Upper lobe of left lung (tissue), 6 donors: ENCODE data around the gene MYBPC3. TPM values are rescaled to one million over a fixed set of nuclear protein-coding genes. Genes with fewer than 3 reads are reported as not detected.

Experiments used
- ATAC-seq, 2 donors: fragments of 200-7000 bp; cut with Tn5 transposase; one replicate each; pipeline ENCODE4 v1.9.1; 2022; ENCODE audit warnings: mild to moderate bottlenecking in 2 of 2, moderate library complexity in 2 of 2; ENCODE audit not compliant: low FRiP score in 2 of 2
- DNase-seq, 2 donors: peaks; one replicate each; pipeline ENCODE4 v3.0.0-alpha.2; 2019 to 2020
- H3K27ac ChIP-seq, 4 donors: fragments of 200-600 bp; sonication (generic); one replicate each; pipeline ENCODE4 v1.5.1; 2016 to 2019
- H3K27me3 ChIP-seq, 4 donors: fragments of 200-600 bp; sonication (generic); one replicate each; pipeline ENCODE4 v1.5.1; 2017 to 2019
- H3K36me3 ChIP-seq, 4 donors: fragments of 200-600 bp; sonication (generic); one replicate each; pipeline ENCODE4 v1.5.1; 2016 to 2019
- H3K4me1 ChIP-seq, 4 donors: fragments of 200-600 bp; sonication (generic); one replicate each; pipeline ENCODE4 v1.5.1; 2018 to 2019
- H3K4me3 ChIP-seq, 4 donors: fragments of 200-600 bp; sonication (generic); one replicate each; pipeline ENCODE4 v1.5.1; 2017 to 2019; ENCODE audit warnings: mild to moderate bottlenecking in 2 of 4, moderate library complexity in 1 of 4
- H3K9me3 ChIP-seq, 4 donors: fragments of 200-600 bp; sonication (generic); one replicate each; pipeline ENCODE4 v1.5.1; 2018 to 2019
- EP300 ChIP-seq, 4 donors: sonication (generic); formaldehyde crosslinking; IDR thresholded peaks; one replicate each; pipeline ENCODE4 v1.5.1; 2017; ENCODE audit warnings: antibody characterized with exemption in 4 of 4, control low read depth in 2 of 4
- POLR2A ChIP-seq, 4 donors: fragments of 450-650 bp; IDR thresholded peaks; one replicate each; pipeline ENCODE4 v1.5.1; 2016 to 2017; ENCODE audit warnings: antibody characterized with exemption in 4 of 4, mild to moderate bottlenecking in 2 of 4
- POLR2AphosphoS5 ChIP-seq, 2 donors: sonication (generic); formaldehyde crosslinking; IDR thresholded peaks; one replicate each; pipeline ENCODE4 v1.5.1; 2017; ENCODE audit warnings: antibody characterized with exemption in 2 of 2
- WGBS, 2 donors: methylation state at CpG; one replicate each; pipeline ENCODE4 v1.1.5; 2017 to 2018; 5-methylcytosine and 5-hydroxymethylcytosine counted together
- total RNA-seq, 6 donors: library from RNA; depleted of rRNA in 4 of 6; stranded (reverse); fragments of >200 nt in 4 of 6; gene quantifications; one replicate each; pipeline versions ENCODE4 v1.1.0 to v1.2.1, GENCODE V29; 2016 to 2021
- TF ChIP-seq, protein P1 (sequence below), 6 experiments: fragments of 450-650 bp in 4 of 6; fragments of 200-600 bp in 2 of 6; sonication (generic) in 2 of 6; IDR thresholded peaks; one replicate each; pipeline ENCODE4 v1.5.1; 2016 to 2019; ENCODE audit warnings: antibody characterized with exemption in 6 of 6
- donor health status: DM: no; HTN: no; CAD: no; lungs with moderate emphysema.
- donor health status: DM: no; HTN: yes; CAD: no; lungs with severe emphysema.

The MYBPC3 gene
- total RNA-seq, 6 donors from 2014 or later = 0.61 to 1.8 (median 1.0) TPM; not detected in 1

DNA sequence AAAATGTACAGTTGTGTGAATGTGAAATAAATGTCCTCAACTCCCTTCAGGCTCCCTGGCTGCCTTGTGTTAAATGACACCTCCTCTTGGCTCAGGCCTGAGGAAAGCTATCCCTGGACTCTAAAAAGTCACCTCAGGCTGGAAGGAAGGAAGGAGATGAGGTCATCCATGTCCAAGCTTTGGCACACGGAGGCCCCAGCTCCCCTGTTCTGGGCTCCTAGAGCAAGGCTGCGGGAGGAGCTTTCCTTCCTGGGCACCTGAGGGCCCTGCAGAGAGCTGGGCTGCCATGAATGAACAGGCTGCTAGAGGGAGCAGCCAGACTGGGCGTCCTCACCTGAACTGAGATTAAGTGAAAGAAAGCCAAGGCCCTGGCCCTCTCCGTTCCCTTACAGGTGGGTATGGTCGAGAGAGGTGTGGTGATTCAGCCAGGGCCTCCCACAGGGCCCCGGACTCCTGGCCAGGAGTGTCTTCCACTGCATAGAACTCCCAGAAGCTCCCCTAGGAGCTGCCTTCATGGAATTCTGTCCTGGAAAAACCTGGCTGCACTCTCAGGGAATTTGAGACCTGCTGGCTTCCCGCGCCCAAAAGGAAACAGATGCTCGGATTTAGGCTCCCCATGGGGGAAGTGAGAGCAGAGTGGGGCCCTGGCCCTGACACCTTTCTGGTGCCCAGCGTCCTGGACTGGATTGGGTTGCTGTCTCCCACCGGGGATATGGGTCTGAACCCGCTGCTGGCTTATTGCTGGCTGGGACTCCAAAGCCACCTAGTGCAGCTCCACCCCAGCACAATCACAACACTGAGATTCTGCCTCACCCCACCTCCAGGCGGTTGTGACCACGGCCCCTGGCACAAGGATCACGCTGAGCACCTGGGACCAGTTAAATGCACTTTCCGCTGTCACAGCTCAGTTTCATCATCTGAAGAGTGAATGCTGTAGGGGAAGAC, 22.2 kb downstream of the MYBPC3 start:
- peaks cover 0 to 6% (median 3%) of the 10 kb centered on the region in 4 donors for H3K4me1 ChIP-seq
- peak overlapping the region in 2 of 4 donors; percentile 1 to 2 for H3K27ac ChIP-seq
- peaks cover 0 to 48% (median 15%) of the 10 kb centered on the region in 4 donors for H3K36me3 ChIP-seq
- H3K27me3 ChIP-seq = no peaks in the 10 kb centered on the region
- WGBS, 2 donors = 74 to 80% methylated on average over 10 to 16 of the region's 16 CpGs
- ATAC-seq (no peak), DNase-seq (no peak)
- TF ChIP-seq EP300 (IDR thresholded peaks at IDR 0.05) = no peak
- no peak for TF ChIP-seq POLR2A (IDR thresholded peaks at IDR 0.05)
- TF ChIP-seq, protein P1, sequence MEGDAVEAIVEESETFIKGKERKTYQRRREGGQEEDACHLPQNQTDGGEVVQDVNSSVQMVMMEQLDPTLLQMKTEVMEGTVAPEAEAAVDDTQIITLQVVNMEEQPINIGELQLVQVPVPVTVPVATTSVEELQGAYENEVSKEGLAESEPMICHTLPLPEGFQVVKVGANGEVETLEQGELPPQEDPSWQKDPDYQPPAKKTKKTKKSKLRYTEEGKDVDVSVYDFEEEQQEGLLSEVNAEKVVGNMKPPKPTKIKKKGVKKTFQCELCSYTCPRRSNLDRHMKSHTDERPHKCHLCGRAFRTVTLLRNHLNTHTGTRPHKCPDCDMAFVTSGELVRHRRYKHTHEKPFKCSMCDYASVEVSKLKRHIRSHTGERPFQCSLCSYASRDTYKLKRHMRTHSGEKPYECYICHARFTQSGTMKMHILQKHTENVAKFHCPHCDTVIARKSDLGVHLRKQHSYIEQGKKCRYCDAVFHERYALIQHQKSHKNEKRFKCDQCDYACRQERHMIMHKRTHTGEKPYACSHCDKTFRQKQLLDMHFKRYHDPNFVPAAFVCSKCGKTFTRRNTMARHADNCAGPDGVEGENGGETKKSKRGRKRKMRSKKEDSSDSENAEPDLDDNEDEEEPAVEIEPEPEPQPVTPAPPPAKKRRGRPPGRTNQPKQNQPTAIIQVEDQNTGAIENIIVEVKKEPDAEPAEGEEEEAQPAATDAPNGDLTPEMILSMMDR (IDR thresholded peaks at IDR 0.05) = no peak
- TF ChIP-seq POLR2AphosphoS5 (IDR thresholded peaks at IDR 0.05) = no peak
- no peak overlapping the region for H3K4me3 ChIP-seq
- H3K9me3 ChIP-seq = no peaks in the 10 kb centered on the region

DNA sequence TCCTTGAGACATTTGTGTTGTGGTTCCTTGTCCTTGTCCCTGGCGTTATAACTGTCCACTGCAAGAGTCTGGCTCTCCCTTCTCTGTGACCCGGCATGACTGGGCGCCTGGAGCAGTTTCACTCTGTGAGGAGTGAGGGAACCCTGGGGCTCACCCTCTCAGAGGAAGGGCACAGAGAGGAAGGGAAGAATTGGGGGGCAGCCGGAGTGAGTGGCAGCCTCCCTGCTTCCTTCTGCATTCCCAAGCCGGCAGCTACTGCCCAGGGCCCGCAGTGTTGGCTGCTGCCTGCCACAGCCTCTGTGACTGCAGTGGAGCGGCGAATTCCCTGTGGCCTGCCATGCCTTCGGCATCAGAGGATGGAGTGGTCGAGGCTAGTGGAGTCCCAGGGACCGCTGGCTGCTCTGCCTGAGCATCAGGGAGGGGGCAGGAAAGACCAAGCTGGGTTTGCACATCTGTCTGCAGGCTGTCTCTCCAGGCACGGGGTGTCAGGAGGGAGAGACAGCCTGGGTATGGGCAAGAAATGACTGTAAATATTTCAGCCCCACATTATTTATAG, 23.0 kb downstream of the MYBPC3 start:
- Histone ChIP-seq H3K27me3 (no peaks in the 10 kb centered on the region), H3K4me3 (no peak overlapping the region), H3K36me3 (peaks cover 0 to 48% (median 19%) of the 10 kb centered on the region in 4 donors), H3K27ac (peak overlapping the region in 2 of 4 donors; percentile 1 to 2), H3K9me3 (no peaks in the 10 kb centered on the region), H3K4me1 (peaks cover 0 to 6% (median 3%) of the 10 kb centered on the region in 4 donors)
- no peak for DNase-seq
- no peak for TF ChIP-seq POLR2AphosphoS5 (IDR thresholded peaks at IDR 0.05)
- no peak for TF ChIP-seq POLR2A (IDR thresholded peaks at IDR 0.05)
- TF ChIP-seq EP300 (IDR thresholded peaks at IDR 0.05) = no peak
- TF ChIP-seq, protein P1 (IDR thresholded peaks at IDR 0.05) = no peak
- 65 to 77% methylated on average over 9 to 12 of the region's 12 CpGs for WGBS, 2 donors
- ATAC-seq = no peak

DNA sequence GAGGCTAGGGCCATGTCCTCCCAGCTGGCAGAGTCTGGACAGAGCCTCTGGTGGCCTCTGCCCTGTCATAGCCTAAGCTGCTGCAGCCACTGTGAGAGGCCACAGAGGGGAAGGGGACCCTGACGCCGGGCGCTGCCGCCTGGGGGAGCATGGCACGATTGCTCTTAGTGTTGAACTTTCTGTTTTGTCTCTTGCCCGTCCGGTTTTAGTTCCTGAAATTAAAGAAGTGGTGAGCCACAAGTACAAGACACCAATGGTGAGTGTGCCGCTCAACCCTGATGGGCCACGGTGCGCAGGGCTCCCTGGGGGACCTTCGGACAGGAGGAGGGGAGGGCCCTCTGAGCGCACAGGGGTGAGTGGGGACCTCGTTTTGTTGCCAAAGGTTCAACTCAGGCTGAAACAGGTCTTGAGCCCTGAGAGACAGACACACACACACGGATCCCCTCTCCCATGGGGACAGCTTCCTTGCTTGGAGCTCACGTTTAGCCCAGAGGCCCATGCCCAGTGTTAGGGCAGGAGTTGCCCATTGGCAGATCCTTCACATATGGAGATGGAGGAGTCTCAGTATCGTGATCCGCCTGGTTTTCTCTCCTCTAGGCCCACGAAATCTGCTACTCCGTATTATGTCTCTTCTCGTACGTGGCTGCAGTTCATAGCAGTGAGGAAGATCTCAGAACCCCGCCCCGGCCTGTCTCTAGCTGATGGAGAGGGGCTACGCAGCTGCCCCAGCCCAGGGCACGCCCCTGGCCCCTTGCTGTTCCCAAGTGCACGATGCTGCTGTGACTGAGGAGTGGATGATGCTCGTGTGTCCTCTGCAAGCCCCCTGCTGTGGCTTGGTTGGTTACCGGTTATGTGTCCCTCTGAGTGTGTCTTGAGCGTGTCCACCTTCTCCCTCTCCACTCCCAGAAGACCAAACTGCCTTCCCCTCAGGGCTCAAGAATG, 23.8 kb downstream of the MYBPC3 start:
- 88 to 90% methylated on average over 26 to 29 of the region's 29 CpGs for WGBS, 2 donors
- no peak overlapping the region for H3K27ac ChIP-seq
- no peaks in the 10 kb centered on the region for H3K9me3 ChIP-seq
- ATAC-seq (no peak), DNase-seq (peak in 1 of 2 donors; percentile 81)
- no peak overlapping the region for H3K4me3 ChIP-seq
- peaks cover 0 to 48% (median 19%) of the 10 kb centered on the region in 4 donors for H3K36me3 ChIP-seq
- H3K27me3 ChIP-seq = no peaks in the 10 kb centered on the region
- peaks cover 0 to 6% (median 3%) of the 10 kb centered on the region in 4 donors for H3K4me1 ChIP-seq
- TF ChIP-seq EP300 (IDR thresholded peaks at IDR 0.05) (no peak), POLR2AphosphoS5 (IDR thresholded peaks at IDR 0.05) (no peak), POLR2A (IDR thresholded peaks at IDR 0.05) (no peak)
- TF ChIP-seq, protein P1 (IDR thresholded peaks at IDR 0.05) = no peak

- Histone ChIP-seq H3K9me3 (no peaks in the 10 kb centered on the region), H3K27ac (no peak overlapping the region), H3K4me1 (peaks cover 0 to 6% (median 3%) of the 10 kb centered on the region in 4 donors), H3K27me3 (no peaks in the 10 kb centered on the region), H3K36me3 (peaks cover 0 to 48% (median 19%) of the 10 kb centered on the region in 4 donors), H3K4me3 (no peak overlapping the region)
- 91 to 96% methylated on average over 3 to 5 of the region's 5 CpGs for WGBS, 2 donors
- ATAC-seq (no peak), DNase-seq (no peak)
- TF ChIP-seq POLR2A (IDR thresholded peaks at IDR 0.05) (no peak), EP300 (IDR thresholded peaks at IDR 0.05) (no peak), POLR2AphosphoS5 (IDR thresholded peaks at IDR 0.05) (no peak)
- TF ChIP-seq, protein P1 (IDR thresholded peaks at IDR 0.05) = no peak
Measured at GRCh38 chr11:47327949-47328348, 24.6 kb downstream of the MYBPC3 start.
